Panc1 (cell line): ENCODE data around the gene SERPINB10. TPM values are rescaled to one million over a fixed set of nuclear protein-coding genes. Genes with fewer than 3 reads are reported as not detected.
A peak's percentile ranks its signal among the peaks of the same experiment; 100 is the strongest.

Experiments
- ATAC-seq: fragments of 200-7000 bp; cut with Tn5 transposase; 2 replicates; pipeline ENCODE4 v1.9.1; 2020; ENCODE audit warnings: mild to moderate bottlenecking, moderate library complexity
- BruUV-seq: library from RNA; stranded (reverse); fragments of 400-500 nt; replicated peaks from 2 replicates; lab custom pipeline; 2021; lab: Mats Ljungman, UMichigan
- CTCF ChIA-PET: fragments of 300-600 bp; sonication (Branson Sonifier 250); formaldehyde crosslinking; loops from one replicate; lab custom pipeline; 2022; ENCODE audit warnings: antibody characterized with exemption; lab: Charles Lee
- POLR2A ChIA-PET: fragments of 300-600 bp; sonication (Branson Sonifier 250); formaldehyde crosslinking; loops from one replicate; lab custom pipeline; 2022; ENCODE audit warnings: antibody characterized with exemption; lab: Charles Lee
- DNase-seq: peaks from one replicate; pipeline ENCODE4 v3.0.0-alpha.2; 2010; ENCODE audit warnings: low read depth, low spot score
- H3K27ac ChIP-seq: 2 replicates; pipeline ENCODE4 v1.5.1; 2011; ENCODE audit warnings: mild to moderate bottlenecking, low read length, inconsistent platforms
- H3K27me3 ChIP-seq: fragments of 200-500 bp; sonication (Bioruptor generic); 2 replicates; pipeline ENCODE4 v1.6.0; 2014; ENCODE audit warnings: low read length, inconsistent platforms; ENCODE audit not compliant: control insufficient read depth, insufficient read depth
- H3K36me3 ChIP-seq: fragments of 200-500 bp; sonication (Bioruptor generic); 2 replicates; pipeline ENCODE4 v1.5.1; 2014; ENCODE audit warnings: inconsistent platforms, mild to moderate bottlenecking, low read length, moderate library complexity; ENCODE audit not compliant: control insufficient read depth, insufficient read depth
- H3K4me1 ChIP-seq: 2 replicates; pipeline ENCODE4 v1.5.1; 2011; ENCODE audit warnings: inconsistent platforms, mild to moderate bottlenecking, low read length, moderate library complexity; ENCODE audit not compliant: control insufficient read depth, insufficient read depth
- H3K4me3 ChIP-seq, 2 experiments: 2 replicates each; pipeline ENCODE4 v1.5.1; 2011 to 2012; ENCODE audit warnings: low read depth in 2 of 2, low read length in 2 of 2, mild to moderate bottlenecking in 2 of 2, inconsistent platforms in 1 of 2, moderate library complexity in 1 of 2
- H3K9me3 ChIP-seq: fragments of 200-500 bp; sonication (Bioruptor generic); 2 replicates; pipeline ENCODE4 v1.5.1; 2014; ENCODE audit warnings: low read depth, mild to moderate bottlenecking, inconsistent platforms, low read length, moderate library complexity; ENCODE audit not compliant: control insufficient read depth, insufficient read depth
- POLR2AphosphoS5 ChIP-seq: IDR thresholded peaks from 2 replicates; pipeline ENCODE4 v1.6.1; 2012; ENCODE audit warnings: mild to moderate bottlenecking, low read depth, low read length, moderate library complexity
- SIN3A ChIP-seq: IDR thresholded peaks from 2 replicates; pipeline ENCODE4 v1.6.1; 2012; ENCODE audit warnings: low read depth, mild to moderate bottlenecking, low read length, moderate library complexity, borderline replicate concordance; ENCODE audit not compliant: insufficient read depth
- TCF7L2 ChIP-seq: IDR thresholded peaks from 2 replicates; pipeline ENCODE4 v1.6.1; 2011; ENCODE audit warnings: mild to moderate bottlenecking, low read depth, low read length, inconsistent platforms
- in situ Hi-C: cut with HindIII; loops from 2 replicates; pipeline ENCODE4 v1.10.0; 2016; ENCODE audit warnings: low sequenced_read_pairs, low pct_unique_long_range_greater_than_20kb
- intact Hi-C: fragments of 100-400 bp; cut with micrococcal nuclease; formaldehyde crosslinking; loops from one replicate; pipeline ENCODE4 v1.10.0; 2022; ENCODE audit not compliant: unreplicated experiment
- total RNA-seq: library from RNA; stranded (reverse); gene quantifications from one replicate; pipeline ENCODE4 v1.2.1, GENCODE V29; 2021; ENCODE audit not compliant: unreplicated experiment
- TF ChIP-seq, protein P1 (sequence below): fragments of 450-650 bp; IDR thresholded peaks from 2 replicates; pipeline ENCODE4 v1.5.1; 2017; ENCODE audit warnings: mild to moderate bottlenecking
- TF ChIP-seq, protein P2 (sequence below), 2 experiments: IDR thresholded peaks; 2 replicates each; pipeline ENCODE4 v1.6.1; 2011 to 2012; ENCODE audit warnings: low read depth in 2 of 2, control low read depth in 1 of 2, low read length in 1 of 2, mild to moderate bottlenecking in 1 of 2, moderate library complexity in 1 of 2; ENCODE audit not compliant: insufficient read depth in 1 of 2

SERPINB10 gene
- total RNA-seq, 1 experiment from 2014 or later, result not detected

- POLR2A ChIA-PET, result no interaction called here
- Histone ChIP-seq H3K9me3 (no peaks in the 10 kb centered on the region), H3K4me3 (peak overlapping the region; percentile 69 to 70), H3K4me1 (no peaks in the 10 kb centered on the region; the same call in 1 of the 2 replicates), H3K27me3 (no peaks in the 10 kb centered on the region), H3K36me3 (no peaks in the 10 kb centered on the region), H3K27ac (peak overlapping the region; percentile 65)
- TF ChIP-seq TCF7L2 (no peak), SIN3A (no peak), POLR2AphosphoS5 (no peak)
- TF ChIP-seq, protein P1, sequence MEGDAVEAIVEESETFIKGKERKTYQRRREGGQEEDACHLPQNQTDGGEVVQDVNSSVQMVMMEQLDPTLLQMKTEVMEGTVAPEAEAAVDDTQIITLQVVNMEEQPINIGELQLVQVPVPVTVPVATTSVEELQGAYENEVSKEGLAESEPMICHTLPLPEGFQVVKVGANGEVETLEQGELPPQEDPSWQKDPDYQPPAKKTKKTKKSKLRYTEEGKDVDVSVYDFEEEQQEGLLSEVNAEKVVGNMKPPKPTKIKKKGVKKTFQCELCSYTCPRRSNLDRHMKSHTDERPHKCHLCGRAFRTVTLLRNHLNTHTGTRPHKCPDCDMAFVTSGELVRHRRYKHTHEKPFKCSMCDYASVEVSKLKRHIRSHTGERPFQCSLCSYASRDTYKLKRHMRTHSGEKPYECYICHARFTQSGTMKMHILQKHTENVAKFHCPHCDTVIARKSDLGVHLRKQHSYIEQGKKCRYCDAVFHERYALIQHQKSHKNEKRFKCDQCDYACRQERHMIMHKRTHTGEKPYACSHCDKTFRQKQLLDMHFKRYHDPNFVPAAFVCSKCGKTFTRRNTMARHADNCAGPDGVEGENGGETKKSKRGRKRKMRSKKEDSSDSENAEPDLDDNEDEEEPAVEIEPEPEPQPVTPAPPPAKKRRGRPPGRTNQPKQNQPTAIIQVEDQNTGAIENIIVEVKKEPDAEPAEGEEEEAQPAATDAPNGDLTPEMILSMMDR, result no peak
- TF ChIP-seq, protein P2, sequence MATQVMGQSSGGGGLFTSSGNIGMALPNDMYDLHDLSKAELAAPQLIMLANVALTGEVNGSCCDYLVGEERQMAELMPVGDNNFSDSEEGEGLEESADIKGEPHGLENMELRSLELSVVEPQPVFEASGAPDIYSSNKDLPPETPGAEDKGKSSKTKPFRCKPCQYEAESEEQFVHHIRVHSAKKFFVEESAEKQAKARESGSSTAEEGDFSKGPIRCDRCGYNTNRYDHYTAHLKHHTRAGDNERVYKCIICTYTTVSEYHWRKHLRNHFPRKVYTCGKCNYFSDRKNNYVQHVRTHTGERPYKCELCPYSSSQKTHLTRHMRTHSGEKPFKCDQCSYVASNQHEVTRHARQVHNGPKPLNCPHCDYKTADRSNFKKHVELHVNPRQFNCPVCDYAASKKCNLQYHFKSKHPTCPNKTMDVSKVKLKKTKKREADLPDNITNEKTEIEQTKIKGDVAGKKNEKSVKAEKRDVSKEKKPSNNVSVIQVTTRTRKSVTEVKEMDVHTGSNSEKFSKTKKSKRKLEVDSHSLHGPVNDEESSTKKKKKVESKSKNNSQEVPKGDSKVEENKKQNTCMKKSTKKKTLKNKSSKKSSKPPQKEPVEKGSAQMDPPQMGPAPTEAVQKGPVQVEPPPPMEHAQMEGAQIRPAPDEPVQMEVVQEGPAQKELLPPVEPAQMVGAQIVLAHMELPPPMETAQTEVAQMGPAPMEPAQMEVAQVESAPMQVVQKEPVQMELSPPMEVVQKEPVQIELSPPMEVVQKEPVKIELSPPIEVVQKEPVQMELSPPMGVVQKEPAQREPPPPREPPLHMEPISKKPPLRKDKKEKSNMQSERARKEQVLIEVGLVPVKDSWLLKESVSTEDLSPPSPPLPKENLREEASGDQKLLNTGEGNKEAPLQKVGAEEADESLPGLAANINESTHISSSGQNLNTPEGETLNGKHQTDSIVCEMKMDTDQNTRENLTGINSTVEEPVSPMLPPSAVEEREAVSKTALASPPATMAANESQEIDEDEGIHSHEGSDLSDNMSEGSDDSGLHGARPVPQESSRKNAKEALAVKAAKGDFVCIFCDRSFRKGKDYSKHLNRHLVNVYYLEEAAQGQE (IDR thresholded peaks at IDR 0.05; ENCODE audit: insufficient read depth in 1 of 2, low read depth in 2 of 2, low read length in 1 of 2), result no peak
- intact Hi-C loops (no loop called here), in situ Hi-C loops (no loop called here)
- CTCF ChIA-PET, result no interaction called here
- ATAC-seq (no peak), DNase-seq (no peak)
- BruUV-seq, result no TSS peak
Measured at GRCh38 chr18:63971320-63972001, 63.7 kb downstream of the SERPINB10 start.

DNA sequence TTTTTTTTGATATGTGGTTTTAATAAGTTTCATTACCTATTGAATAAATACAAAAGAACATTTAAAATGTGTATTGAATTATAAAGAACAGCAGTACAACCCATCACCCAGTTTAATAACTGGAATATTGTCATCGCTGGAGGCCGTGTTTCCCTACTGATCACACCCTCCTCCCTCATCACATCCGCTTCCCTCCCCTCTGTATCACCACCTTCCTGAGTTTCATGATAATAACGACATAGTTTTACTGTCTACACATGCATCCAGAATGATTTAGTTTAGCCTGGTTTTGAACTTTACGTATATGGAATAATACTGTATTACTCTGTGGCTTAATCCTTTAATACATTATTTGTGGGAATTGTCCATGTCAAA, 64.2 kb downstream of the SERPINB10 start:
- CTCF ChIA-PET, result no interaction called here
- intact Hi-C loops, result no loop called here

More for the DNA sequence above, 64.2 kb downstream of the SERPINB10 start:
- no peak for DNase-seq
- TF ChIP-seq POLR2AphosphoS5 (no peak), TCF7L2 (no peak), SIN3A (no peak)
- TF ChIP-seq, protein P2 (IDR thresholded peaks at IDR 0.05; ENCODE audit: insufficient read depth in 1 of 2, low read depth in 2 of 2, low read length in 1 of 2), result no peak
- TF ChIP-seq, protein P1, result no peak
- Histone ChIP-seq H3K27me3 (no peaks in the 10 kb centered on the region), H3K9me3 (no peaks in the 10 kb centered on the region), H3K4me1 (no peaks in the 10 kb centered on the region; the same call in 1 of the 2 replicates), H3K4me3 (no peak overlapping the region), H3K36me3 (no peaks in the 10 kb centered on the region), H3K27ac (no peak overlapping the region)
- POLR2A ChIA-PET, result no interaction called here
- no peak for ATAC-seq
- in situ Hi-C loops, result no loop called here
- no TSS peak for BruUV-seq
